ENCODE measurements around the gene NPPA.

Gene NPPA

DNA sequence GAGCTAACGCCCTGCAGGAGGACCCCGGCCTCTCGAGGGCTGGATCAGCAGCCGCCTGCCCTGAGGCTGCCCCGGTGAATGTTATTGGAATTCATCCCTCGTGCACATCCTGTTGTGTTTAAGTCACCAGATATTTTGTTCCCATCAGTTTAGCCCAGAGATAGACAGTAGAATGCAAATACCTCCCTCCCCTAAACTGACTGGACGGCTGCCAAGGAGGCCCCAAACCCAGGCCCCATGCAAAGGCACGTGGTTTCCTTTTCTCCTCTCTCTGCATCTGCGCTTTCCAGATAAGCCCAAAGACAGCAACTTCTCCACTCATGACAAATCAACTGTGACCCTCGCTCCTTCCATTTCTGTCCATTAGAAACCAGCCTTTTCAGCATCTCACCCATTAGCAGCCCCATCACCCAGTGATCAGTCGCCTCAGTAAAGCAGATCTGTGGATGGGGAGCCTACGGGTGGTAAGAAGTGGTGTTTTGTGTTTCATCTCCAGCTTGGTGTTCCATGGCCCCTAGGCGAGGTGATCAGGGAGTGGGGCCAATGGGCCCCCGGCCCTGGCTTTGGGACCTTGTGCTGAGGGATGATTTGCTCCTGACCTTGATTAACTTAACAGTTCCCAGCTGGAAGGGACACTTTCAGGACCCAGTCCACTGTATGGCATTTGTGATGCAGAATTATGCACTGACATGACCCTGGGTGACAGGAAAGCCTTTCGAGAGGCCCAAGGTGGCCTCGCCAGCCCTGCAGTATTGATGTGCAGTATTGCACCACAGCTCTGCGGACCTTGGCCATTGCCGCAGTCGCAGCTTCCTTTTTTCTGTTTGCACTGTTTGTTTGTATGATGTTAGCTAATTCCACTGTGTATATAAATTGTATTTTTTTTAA is 5.2 kb downstream of the NPPA start:
- peak in 2 of 56 donors; percentile 3 to 27 for DNase-seq

DNA sequence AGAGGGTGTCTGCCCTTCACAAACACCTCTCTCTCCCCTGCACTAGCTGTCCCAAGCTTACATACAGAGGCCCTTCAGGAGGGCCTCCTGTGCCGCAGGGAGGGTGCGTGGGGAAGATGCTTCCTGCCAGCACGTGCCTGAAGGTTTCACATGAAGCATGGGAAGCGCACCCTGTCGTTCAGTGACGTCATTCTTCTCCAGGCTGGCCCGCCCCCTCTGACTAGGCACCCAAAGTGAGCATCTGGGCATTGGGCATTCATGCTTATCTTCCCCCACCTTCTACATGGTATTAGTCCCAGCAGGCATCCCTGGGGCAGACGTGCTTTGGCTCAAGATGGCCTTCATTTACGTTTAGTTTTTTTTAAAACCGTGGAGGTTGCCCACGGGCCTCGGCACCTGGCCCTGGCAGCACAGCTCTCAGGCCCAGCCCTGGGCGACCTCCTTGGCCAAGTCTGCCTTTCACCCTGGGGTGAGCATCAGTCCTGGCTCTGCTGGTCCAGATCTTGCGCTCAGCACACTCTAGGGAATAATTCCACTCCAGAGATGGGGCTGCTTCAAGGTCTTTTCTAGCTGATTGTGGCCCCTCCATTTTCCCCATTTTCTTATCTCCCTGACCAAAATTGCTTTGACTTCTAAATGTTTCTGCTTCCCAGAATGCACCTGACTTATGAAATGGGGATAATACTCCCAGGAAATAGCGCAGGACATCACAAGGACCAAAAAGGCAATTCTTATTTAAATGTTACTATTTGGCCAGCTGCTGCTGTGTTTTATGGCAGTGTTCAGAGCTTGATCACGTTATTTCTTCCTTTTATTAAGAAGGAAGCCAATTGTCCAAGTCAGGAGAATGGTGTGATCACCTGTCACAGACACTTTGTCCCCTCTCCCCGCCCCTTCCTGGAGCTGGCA is 6.1 kb downstream of the NPPA start:
- peak in 1 of 56 donors; percentile 3 for DNase-seq

DNA sequence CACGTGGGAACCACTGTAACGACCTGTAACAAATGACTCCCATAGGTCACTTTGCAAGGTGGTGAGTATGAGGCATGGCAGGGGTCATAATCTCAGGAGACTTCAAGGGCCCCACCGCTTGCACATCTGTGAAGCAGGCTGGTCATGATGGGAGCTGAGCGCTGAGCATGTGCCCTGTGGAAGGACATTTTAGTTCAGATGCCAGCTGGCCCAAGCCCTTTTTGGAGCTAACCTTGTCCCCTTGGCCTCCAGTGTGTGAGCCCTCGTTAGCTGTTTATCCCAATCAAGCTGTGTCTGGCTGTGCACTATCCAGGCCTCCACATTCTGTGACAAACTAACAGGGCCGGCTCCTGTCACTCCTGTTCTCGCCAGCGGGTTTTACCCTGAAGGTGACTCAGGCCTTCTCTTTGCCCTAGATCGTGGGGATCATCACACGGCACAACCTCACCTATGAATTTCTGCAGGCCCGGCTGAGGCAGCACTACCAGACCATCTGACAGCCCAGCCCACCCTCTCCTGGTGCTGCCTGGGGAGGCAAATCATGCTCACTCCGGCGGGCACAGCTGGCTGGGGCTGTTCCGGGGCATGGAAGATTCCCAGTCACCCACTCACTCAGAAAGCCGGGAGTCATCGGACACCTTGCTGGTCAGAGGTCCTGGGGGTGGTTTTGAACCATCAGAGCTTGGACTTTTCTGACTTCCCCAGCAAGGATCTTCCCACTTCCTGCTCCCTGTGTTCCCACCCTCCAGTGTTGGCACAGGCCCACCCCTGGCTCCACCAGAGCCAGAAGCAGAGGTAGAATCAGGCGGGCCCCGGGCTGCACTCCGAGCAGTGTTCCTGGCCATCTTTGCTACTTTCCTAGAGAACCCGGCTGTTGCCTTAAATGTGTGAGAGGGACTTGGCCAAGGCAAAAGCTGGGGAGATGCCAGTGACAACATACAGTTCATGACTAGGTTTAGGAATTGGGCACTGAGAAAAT is 7.6 kb downstream of the NPPA start:
- DNase-seq, result no peak

DNA sequence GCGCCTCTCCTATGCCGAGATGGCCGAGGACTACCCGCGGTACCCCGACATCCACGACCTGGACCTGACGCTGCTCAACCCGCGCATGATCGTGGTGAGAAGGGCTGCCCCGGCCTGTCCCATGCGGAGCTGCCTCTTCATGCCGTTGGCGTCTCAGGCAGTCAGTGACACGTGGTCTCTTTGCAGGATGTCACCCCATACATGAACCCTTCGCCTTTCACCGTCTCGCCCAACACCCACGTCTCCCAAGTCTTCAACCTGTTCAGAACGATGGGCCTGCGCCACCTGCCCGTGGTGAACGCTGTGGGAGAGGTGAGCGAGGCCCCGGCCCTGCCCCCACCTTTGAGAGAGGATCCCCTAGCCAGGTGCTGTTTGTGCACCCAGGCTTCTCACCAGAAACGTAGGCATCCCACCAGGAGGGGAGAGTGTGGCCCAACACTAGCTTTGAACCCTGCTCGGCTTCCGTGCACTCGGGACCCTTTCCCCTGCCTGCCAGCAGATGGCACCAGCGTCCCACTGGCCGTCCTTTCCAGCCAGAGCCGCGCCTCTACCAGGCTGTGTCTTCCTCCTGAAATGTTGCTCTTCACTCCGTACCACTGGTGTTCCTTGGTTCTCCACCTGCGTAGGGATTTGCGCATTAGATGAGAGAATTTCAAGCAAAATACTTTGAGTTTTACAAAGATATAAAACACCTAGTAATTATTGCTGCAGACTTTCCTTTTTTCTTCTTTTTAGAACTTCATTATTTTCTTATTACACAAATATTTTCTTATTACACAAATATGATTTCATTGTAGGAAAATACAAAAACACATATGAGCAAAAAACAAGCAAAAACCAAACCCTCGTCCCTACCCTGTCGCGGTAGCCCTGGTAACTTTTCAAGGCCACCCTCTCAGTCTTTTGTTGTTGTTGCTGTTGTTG is 9.0 kb downstream of the NPPA start:
- peak in 51 of 56 donors; percentile 5 to 76 (median 37) for DNase-seq

DNA sequence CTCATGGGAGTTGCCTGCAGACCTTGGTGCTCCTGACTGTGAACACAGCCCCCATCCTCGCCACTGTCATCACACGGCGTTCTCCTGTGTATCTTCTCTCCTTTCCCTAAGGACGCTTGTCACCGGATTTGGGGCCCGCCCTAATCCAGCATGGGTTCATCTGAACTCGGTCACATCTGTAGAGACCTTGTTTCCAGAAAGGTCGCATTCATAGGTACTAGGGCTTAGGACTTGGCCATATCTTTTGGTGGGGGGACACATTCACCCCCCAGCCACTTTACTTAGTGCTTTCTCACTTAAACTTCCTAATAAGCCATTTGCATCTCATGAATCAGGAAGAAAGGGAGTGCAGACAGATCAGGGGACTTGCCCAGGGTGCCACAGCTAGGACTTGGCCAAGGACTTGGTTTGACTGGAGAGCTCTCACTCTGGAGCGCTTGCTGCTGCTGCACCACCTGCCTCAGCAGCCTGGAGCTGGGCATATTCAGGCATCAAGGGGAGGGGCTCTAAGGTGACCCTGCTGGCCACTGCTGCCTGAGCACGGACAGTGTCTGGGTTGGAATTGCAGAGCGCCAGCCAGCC is 9.7 kb downstream of the NPPA start:
- no peak for DNase-seq

DNA sequence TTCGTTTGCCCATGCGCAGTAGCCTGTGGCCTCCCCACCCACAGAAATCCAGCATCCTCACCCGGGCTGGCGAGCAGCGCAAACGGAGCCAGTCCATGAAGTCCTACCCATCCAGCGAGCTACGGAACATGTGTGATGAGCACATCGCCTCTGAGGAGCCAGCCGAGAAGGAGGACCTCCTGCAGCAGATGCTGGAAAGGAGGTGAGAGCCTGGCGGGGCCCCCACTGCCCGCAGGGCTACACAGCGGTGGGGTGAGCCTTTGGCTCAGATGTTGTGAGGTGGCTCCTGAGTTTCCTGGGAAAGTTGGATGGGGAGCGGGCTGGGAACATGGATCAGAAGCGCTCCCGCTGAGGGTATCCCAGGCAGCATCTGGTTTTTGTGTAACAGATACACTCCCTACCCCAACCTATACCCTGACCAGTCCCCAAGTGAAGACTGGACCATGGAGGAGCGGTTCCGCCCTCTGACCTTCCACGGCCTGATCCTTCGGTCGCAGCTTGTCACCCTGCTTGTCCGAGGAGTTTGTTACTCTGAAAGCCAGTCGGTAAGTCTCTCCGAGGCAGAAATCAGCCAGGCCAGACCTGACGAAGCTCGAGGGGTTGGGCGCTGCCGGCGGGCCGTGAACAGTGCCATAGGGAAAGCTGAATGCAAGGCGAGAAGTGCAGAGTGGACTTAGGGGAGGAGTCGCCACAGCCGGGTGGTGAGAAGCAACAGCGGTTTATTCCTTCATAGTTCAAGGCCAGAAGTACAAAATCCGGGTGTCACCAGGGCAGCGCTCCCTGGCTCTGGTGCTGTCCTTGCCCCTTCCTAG is 10.4 kb downstream of the NPPA start:
- DNase-seq, result no peak

DNA sequence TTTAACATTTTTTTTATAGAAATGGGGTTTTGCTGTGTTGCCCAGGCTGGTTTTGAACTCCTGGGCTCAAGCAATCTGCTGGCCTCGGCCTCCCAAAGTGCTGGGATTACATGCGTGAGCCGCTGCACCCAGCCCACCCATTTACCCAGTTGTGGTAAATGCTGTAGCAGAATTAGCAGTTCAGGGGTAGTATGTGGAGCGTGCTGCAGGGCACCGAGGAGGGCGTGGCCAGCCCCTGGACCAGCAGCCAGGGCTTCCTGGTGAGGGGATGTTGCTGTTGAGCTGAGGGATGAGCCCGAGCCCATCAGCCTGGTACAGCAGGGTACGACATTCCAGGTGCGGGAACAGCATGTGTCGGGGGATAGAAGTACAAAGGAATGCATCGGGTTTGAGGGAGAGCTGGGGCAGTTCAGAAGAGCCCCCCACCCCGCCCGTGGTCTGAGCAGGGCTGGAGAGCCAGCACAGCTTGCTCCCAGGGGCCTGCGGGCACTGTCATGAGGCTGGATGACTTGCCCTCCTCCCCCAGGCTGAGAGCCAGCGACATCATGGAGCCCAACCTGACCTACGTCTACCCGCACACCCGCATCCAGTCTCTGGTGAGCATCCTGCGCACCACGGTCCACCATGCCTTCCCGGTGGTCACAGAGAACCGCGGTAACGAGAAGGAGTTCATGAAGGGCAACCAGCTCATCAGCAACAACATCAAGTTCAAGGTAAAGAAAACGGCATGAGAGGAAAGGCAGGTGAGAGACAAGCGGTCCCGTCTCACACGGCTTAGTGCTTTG is 11.9 kb downstream of the NPPA start:
- DNase-seq, result no peak

DNA sequence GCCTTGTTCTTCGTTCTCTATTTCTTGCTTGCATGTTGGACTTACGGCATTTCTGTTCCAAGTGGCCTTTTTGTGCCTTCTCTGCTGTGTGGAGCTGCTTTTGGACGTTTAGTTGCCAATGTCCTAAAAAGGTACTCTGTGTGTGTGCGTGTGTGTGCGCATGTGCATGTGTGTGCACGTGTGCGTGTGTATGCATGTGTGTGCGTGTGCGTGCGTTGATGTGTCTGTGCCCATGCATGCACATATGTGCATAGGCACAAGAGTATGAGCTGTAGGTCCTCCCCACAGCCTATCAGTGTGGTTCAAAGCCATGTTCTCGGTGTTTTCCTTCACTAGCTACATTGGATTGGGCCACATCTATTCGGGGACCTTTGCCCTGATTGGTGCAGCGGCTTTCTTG is 13.7 kb downstream of the NPPA start:
- no peak for DNase-seq

DNA sequence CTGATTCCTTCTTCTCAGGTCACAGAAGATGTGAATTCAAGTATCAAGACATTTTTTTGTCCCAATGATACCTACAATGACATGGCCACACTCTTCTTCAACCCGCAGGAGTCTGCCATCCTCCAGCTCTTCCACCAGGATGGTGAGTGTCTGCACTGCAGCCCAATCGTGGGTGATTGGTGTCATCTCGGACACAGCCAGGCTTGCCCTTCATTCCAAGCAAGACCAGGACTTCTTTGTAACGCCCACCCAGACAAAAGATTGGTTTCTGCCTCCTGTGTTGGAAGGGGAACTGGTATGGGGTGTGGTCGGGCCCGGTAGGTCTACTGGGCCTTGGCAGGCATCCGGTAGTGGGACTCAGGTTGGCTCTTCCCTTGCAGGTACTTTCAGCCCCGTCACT is 14.1 kb downstream of the NPPA start:
- no peak for DNase-seq

DNA sequence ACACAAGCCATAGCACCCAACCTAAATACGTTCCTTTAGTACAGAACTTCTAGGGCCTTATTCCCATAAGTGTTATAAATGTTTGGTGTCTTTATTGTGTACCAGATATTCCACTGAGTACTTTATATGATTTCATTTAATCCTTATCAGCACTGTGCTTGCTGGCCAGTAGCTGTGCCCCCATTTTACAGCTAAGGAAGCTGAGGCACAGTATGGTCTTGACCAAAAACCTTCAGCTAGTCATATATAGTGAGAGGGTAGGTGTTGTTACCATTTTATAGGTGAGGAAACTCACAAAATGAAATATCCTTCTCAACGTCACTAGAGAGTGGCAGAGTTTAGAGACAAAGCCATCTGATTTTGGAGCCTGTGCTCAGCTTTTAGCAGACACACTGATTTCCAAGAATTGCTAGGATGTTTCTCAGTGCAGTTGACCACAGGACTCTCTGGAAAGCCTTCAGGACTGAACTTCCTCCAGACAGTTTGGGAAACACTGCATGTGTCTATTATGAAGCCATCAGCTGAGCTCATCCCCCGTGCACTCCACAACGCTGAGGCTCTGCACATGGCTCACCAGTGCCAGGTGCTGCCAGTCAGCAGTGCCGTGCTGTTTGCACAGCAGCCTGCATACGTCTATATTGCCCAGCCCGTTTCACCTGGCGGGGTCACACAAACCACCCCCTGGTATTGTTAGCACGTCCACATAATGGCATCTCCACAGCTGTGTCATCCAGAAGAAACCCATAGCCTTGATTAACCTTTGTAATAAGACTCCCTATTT is 15.4 kb downstream of the NPPA start:
- DNase-seq, result no peak

DNA sequence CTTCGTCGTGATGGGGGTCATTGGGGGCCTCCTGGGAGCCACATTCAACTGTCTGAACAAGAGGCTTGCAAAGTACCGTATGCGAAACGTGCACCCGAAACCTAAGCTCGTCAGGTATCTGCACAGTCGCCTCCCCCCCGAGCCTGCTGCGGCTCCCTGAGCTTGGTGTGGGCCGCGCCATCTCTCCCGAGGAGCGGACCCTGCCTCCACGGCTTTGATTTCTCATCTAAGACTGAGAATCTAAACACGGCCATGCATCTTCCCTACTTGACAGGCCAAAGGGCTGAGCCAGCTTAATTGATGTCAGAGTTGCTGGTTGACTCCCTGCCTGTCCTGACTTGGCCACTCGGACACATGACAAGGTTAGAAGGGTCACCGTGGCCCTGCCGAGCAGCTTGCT is 19.1 kb downstream of the NPPA start:
- DNase-seq, result no peak

DNA sequence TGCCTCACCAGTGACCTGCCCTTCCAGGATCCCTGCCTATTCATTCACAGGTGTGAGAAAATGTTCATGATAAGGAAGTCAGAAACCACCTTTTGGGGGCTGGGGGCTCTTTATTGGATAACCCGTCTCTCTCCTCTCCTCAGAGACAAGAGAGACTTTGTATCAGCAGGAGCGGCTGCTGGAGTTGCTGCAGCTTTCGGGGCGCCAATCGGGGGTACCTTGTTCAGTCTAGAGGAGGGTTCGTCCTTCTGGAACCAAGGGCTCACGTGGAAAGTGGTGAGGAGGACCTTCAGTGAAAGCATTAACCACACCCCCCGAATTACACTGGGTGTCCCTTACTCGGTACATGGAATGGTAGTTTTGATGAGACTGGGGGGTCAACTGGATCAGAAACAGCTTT is 20.6 kb downstream of the NPPA start:
- no peak for DNase-seq

DNA sequence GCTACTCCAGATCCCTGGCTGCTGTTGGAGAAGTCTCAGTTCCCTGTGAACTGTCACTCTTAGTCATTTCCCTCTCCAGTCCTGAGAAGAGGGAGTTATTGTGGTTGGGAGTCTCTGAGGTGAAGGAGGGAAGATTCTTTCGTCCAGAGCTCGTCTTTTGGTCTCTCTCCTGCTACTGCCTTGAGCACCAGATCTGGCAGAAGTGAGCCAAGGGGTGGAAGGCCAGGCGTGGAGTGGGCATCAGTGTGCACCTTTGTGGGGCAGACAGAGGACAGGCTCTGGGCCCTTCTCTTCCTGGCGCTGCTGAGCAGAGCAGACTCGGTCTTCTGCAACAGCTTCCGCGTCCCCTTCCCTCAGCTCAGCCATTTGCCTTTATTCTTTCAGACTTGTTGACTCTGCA is 22.5 kb downstream of the NPPA start:
- no peak for DNase-seq

DNA sequence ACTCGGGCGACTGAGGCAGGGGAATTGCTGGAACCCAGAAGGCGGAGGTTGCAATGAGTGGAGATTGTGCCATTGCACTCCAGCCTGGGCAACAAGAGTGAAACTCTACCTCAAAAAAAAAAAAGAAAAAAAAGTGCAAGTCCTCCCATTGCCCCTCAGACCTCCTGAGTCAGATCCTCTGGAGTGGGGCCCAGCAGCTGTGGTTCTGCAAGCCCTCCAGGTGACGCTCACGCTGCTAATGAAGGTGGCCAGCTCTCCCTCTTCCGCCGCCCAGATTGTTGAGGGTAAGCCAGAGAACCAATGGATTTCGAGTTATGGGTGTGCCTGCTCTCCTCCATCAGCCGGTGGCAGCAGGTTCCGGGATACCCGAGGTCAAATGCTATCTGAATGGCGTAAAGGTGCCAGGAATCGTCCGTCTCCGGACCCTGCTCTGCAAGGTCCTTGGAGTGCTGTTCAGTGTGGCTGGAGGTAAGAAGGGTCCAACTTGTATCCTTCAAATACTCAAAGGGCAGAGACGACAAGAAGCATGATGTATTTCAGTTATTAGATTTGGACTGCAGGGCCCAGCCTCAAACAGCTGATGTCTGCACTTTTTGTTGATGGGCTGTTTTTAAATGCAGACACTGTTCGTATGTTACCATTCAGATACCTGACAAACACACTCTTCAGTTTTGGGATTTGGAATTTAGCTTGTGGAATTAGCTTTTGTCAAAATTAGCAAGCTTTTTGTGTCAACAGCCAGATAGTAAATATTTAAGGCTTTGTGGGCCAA is 24.0 kb downstream of the NPPA start:
- no peak for DNase-seq

DNA sequence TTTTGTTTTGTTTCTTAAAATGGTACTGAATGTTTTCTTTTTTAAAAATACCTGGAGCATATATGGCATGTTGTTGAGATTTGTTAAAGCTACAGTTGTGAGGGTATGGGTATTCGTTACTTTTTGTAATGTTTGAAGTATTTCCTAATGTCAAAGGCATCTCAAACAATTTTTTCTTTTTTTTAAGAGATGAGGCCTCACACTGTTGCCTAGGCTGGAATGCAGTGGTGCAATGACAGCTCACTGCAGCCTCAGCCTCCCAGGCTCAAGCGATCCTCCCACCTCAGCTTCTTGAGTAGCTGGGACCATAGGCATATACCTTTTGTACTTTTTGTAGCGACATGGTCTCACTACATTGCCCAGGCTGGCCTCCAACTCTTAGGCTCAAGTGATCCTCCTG is 25.5 kb downstream of the NPPA start:
- no peak for DNase-seq

DNA sequence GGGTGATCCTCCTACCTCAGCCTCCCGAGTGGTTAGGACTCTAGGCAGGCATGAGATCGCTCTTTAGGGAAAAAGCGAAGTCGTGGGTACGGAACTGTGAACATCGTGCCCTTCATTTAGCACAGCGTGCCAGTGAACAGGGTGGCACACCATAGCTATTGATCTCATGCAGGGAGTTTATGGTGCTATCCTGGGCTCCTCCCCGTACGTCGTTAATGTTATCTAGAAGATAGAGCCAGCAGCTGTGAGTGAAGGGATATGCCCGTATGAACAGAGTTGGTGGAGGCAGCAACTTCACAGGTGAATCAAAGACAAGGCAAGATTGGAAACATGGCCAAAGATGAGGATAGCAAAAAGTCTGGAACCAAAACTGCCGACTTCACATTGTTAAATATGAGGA is 30.4 kb downstream of the NPPA start:
- DNase-seq, result no peak

Measured in amygdala (tissue), 56 donors.